Esophagus squamous epithelium (tissue), 4 donors: ENCODE data around the gene FANCE.

Experiments used
- CTCF ChIP-seq, 6 experiments: fragments of 450-650 bp in 4 of 6; fragments of 200-600 bp in 2 of 6; sonication (generic) in 2 of 6; IDR thresholded peaks; one replicate each; pipeline ENCODE4 v1.5.1; 2016 to 2019; ENCODE audit warnings: antibody characterized with exemption in 6 of 6, mild to moderate bottlenecking in 4 of 6, moderate library complexity in 4 of 6
- POLR2A ChIP-seq, 4 donors: fragments of 450-650 bp; IDR thresholded peaks; one replicate each; pipeline ENCODE4 v1.6.1; 2017; ENCODE audit warnings: antibody characterized with exemption in 4 of 4, mild to moderate bottlenecking in 4 of 4, moderate library complexity in 3 of 4

GRCh38 chr6:35402856-35403191 is 49.3 kb upstream of the FANCE start:
- TF ChIP-seq CTCF (IDR thresholded peaks at IDR 0.05) (no peak), POLR2A (IDR thresholded peaks at IDR 0.05) (no peak)
